ENCODE measurements around the gene NUMB.

NUMB gene

GRCh38 chr14:73237219-73237785 lies 221.0 kb downstream of the NUMB start, which contains the start of gene PAPLN:
PAPLN (plus strand) TSS chr14:73237506; CDS start chr14:73239779, 2,273 bp downstream.
- peaks cover 39% of the 10 kb centered on the region for H3K4me1 ChIP-seq (ENCODE audit: control insufficient read depth, insufficient read depth, low read length)
- H3K9me3 ChIP-seq (ENCODE audit: control insufficient read depth, insufficient read depth, low read length): no peaks in the 10 kb centered on the region
- H3K4me3 ChIP-seq (ENCODE audit: low read depth, low read length): peak within 1 kb of the TSS; percentile 72
- no peaks in the 10 kb centered on the region for H3K36me3 ChIP-seq (ENCODE audit: control insufficient read depth, insufficient read depth, low read length)
- peak within 1 kb of the TSS; percentile 54 for H3K9ac ChIP-seq (ENCODE audit: low read depth, low read length)
- H3K27me3 ChIP-seq (ENCODE audit: control insufficient read depth, insufficient read depth, low read length): peaks cover 29% of the 10 kb centered on the region

- peaks cover 38% of the 10 kb centered on the region for H3K4me1 ChIP-seq (ENCODE audit: control insufficient read depth, insufficient read depth, low read length)
- no peaks in the 10 kb centered on the region for H3K9me3 ChIP-seq (ENCODE audit: control insufficient read depth, insufficient read depth, low read length)
- no peak overlapping the region for H3K9ac ChIP-seq (ENCODE audit: low read depth, low read length)
- peak overlapping the region; percentile 72 for H3K4me3 ChIP-seq (ENCODE audit: low read depth, low read length)
- H3K27me3 ChIP-seq (ENCODE audit: control insufficient read depth, insufficient read depth, low read length): peaks cover 29% of the 10 kb centered on the region
- no peaks in the 10 kb centered on the region for H3K36me3 ChIP-seq (ENCODE audit: control insufficient read depth, insufficient read depth, low read length)
These were observed 221.6 kb downstream of the NUMB start for GRCh38 chr14:73236752-73237218.

GRCh38 chr14:73236157-73236556 lies 222.2 kb downstream of the NUMB start:
- no peaks in the 10 kb centered on the region for H3K36me3 ChIP-seq (ENCODE audit: control insufficient read depth, insufficient read depth, low read length)
- H3K4me1 ChIP-seq (ENCODE audit: control insufficient read depth, insufficient read depth, low read length): peaks cover 34% of the 10 kb centered on the region
- no peak overlapping the region for H3K9ac ChIP-seq (ENCODE audit: low read depth, low read length)
- H3K27me3 ChIP-seq (ENCODE audit: control insufficient read depth, insufficient read depth, low read length): peaks cover 29% of the 10 kb centered on the region
- peak overlapping the region; percentile 28 for H3K4me3 ChIP-seq (ENCODE audit: low read depth, low read length)
- H3K9me3 ChIP-seq (ENCODE audit: control insufficient read depth, insufficient read depth, low read length): no peaks in the 10 kb centered on the region

- Histone ChIP-seq H3K27me3 (ENCODE audit: control insufficient read depth, insufficient read depth, low read length) (peaks cover 29% of the 10 kb centered on the region), H3K4me3 (ENCODE audit: low read depth, low read length) (peak overlapping the region; percentile 20), H3K36me3 (ENCODE audit: control insufficient read depth, insufficient read depth, low read length) (no peaks in the 10 kb centered on the region), H3K4me1 (ENCODE audit: control insufficient read depth, insufficient read depth, low read length) (peaks cover 33% of the 10 kb centered on the region), H3K9me3 (ENCODE audit: control insufficient read depth, insufficient read depth, low read length) (no peaks in the 10 kb centered on the region), H3K9ac (ENCODE audit: low read depth, low read length) (no peak overlapping the region)
These were observed 222.7 kb downstream of the NUMB start for GRCh38 chr14:73235531-73236155.

- Histone ChIP-seq H3K9me3 (ENCODE audit: control insufficient read depth, insufficient read depth, low read length) (no peaks in the 10 kb centered on the region), H3K9ac (ENCODE audit: low read depth, low read length) (no peak overlapping the region), H3K4me1 (ENCODE audit: control insufficient read depth, insufficient read depth, low read length) (peaks cover 33% of the 10 kb centered on the region), H3K36me3 (ENCODE audit: control insufficient read depth, insufficient read depth, low read length) (no peaks in the 10 kb centered on the region), H3K27me3 (ENCODE audit: control insufficient read depth, insufficient read depth, low read length) (peaks cover 25% of the 10 kb centered on the region), H3K4me3 (ENCODE audit: low read depth, low read length) (peak overlapping the region; percentile 20)
These were observed 223.6 kb downstream of the NUMB start for GRCh38 chr14:73234586-73235394.

GRCh38 chr14:73234029-73234428 lies 224.3 kb downstream of the NUMB start:
- peaks cover 21% of the 10 kb centered on the region for H3K27me3 ChIP-seq (ENCODE audit: control insufficient read depth, insufficient read depth, low read length)
- no peak overlapping the region for H3K9ac ChIP-seq (ENCODE audit: low read depth, low read length)
- peaks cover 33% of the 10 kb centered on the region for H3K4me1 ChIP-seq (ENCODE audit: control insufficient read depth, insufficient read depth, low read length)
- no peak overlapping the region for H3K4me3 ChIP-seq (ENCODE audit: low read depth, low read length)
- no peaks in the 10 kb centered on the region for H3K36me3 ChIP-seq (ENCODE audit: control insufficient read depth, insufficient read depth, low read length)
- no peaks in the 10 kb centered on the region for H3K9me3 ChIP-seq (ENCODE audit: control insufficient read depth, insufficient read depth, low read length)

GRCh38 chr14:73233564-73233963 lies 224.8 kb downstream of the NUMB start:
- Histone ChIP-seq H3K9ac (ENCODE audit: low read depth, low read length) (no peak overlapping the region), H3K4me1 (ENCODE audit: control insufficient read depth, insufficient read depth, low read length) (peaks cover 33% of the 10 kb centered on the region), H3K27me3 (ENCODE audit: control insufficient read depth, insufficient read depth, low read length) (peaks cover 16% of the 10 kb centered on the region), H3K9me3 (ENCODE audit: control insufficient read depth, insufficient read depth, low read length) (no peaks in the 10 kb centered on the region), H3K4me3 (ENCODE audit: low read depth, low read length) (no peak overlapping the region), H3K36me3 (ENCODE audit: control insufficient read depth, insufficient read depth, low read length) (no peaks in the 10 kb centered on the region)

GRCh38 chr14:73232984-73233383 lies 225.4 kb downstream of the NUMB start:
- no peak overlapping the region for H3K4me3 ChIP-seq (ENCODE audit: low read depth, low read length)
- H3K9ac ChIP-seq (ENCODE audit: low read depth, low read length): peak overlapping the region; percentile 37
- peaks cover 32% of the 10 kb centered on the region for H3K4me1 ChIP-seq (ENCODE audit: control insufficient read depth, insufficient read depth, low read length)
- peaks cover 10% of the 10 kb centered on the region for H3K27me3 ChIP-seq (ENCODE audit: control insufficient read depth, insufficient read depth, low read length)
- no peaks in the 10 kb centered on the region for H3K36me3 ChIP-seq (ENCODE audit: control insufficient read depth, insufficient read depth, low read length)
- no peaks in the 10 kb centered on the region for H3K9me3 ChIP-seq (ENCODE audit: control insufficient read depth, insufficient read depth, low read length)

- H3K27me3 ChIP-seq (ENCODE audit: control insufficient read depth, insufficient read depth, low read length): peaks cover 10% of the 10 kb centered on the region
- H3K4me3 ChIP-seq (ENCODE audit: low read depth, low read length): no peak overlapping the region
- no peak overlapping the region for H3K9ac ChIP-seq (ENCODE audit: low read depth, low read length)
- H3K9me3 ChIP-seq (ENCODE audit: control insufficient read depth, insufficient read depth, low read length): no peaks in the 10 kb centered on the region
- no peaks in the 10 kb centered on the region for H3K36me3 ChIP-seq (ENCODE audit: control insufficient read depth, insufficient read depth, low read length)
- peaks cover 32% of the 10 kb centered on the region for H3K4me1 ChIP-seq (ENCODE audit: control insufficient read depth, insufficient read depth, low read length)
These were observed 226.1 kb downstream of the NUMB start for GRCh38 chr14:73231981-73232851.

GRCh38 chr14:73230051-73230450 lies 228.3 kb downstream of the NUMB start:
- Histone ChIP-seq H3K9ac (ENCODE audit: low read depth, low read length) (no peak overlapping the region), H3K9me3 (ENCODE audit: control insufficient read depth, insufficient read depth, low read length) (no peaks in the 10 kb centered on the region), H3K36me3 (ENCODE audit: control insufficient read depth, insufficient read depth, low read length) (no peaks in the 10 kb centered on the region), H3K4me3 (ENCODE audit: low read depth, low read length) (no peak overlapping the region), H3K4me1 (ENCODE audit: control insufficient read depth, insufficient read depth, low read length) (peaks cover 24% of the 10 kb centered on the region), H3K27me3 (ENCODE audit: control insufficient read depth, insufficient read depth, low read length) (peaks cover 2% of the 10 kb centered on the region)
